GM12873 (cell line): ENCODE measurements around the gene ZNF428.
A peak's percentile ranks its signal among the peaks of the same experiment; 100 is the strongest.

Experiments used
- CTCF ChIP-seq: IDR thresholded peaks from 2 replicates; pipeline ENCODE4 v1.5.1; 2012; ENCODE audit warnings: low read depth, mild to moderate bottlenecking, moderate library complexity, low read length, control low read depth; ENCODE audit not compliant: insufficient read depth; ENCODE audit errors: missing control alignments

Gene ZNF428

GRCh38 chr19:43598445-43599240 lies 20.8 kb downstream of the ZNF428 start:
- no peak for TF ChIP-seq CTCF

- no peak for TF ChIP-seq CTCF
These were observed 21.6 kb downstream of the ZNF428 start for GRCh38 chr19:43597876-43598275.

- no peak for TF ChIP-seq CTCF
These were observed 22.5 kb downstream of the ZNF428 start for GRCh38 chr19:43596842-43597461.

- no peak for TF ChIP-seq CTCF
These were observed 23.2 kb downstream of the ZNF428 start, which contains the start of the genes IRGQ and ZNF576 for GRCh38 chr19:43595999-43596841. IRGQ (minus strand) TSS chr19:43596134; CDS start chr19:43595338, 796 bp downstream. ZNF576 (plus strand) TSS chr19:43596595; CDS start chr19:43597109, 514 bp downstream.

- no peak for TF ChIP-seq CTCF
These were observed 23.8 kb downstream of the ZNF428 start for GRCh38 chr19:43595605-43595998.

- TF ChIP-seq CTCF: peak; percentile 98
These were observed 24.5 kb downstream of the ZNF428 start for GRCh38 chr19:43594710-43595604.
